Left forelimb (tissue), 1 donor: ENCODE data around the gene MED9.
"Not testable (repeated sequence)": the region's sequence is repeated elsewhere in the genome, so short reads cannot be mapped to it uniquely, and the experiment has no call there.

Source experiments
- DNase-seq: peaks from one replicate; pipeline ENCODE4 v3.0.0-alpha.2; 2018; ENCODE audit warnings: low spot score

Gene MED9

GRCh38 chr17:17476865-17477467 is at the start of gene MED9:
Gene MED9 (plus strand): TSS chr17:17477000. CDS start chr17:17477042, 42 bp downstream.
- peak; percentile 96 for DNase-seq

- no peak for DNase-seq
Measured at GRCh38 chr17:17429222-17429621, 47.6 kb upstream of the MED9 start.

- not testable (repeated sequence) for DNase-seq
Measured at GRCh38 chr17:17430924-17431323, 45.9 kb upstream of the MED9 start.

GRCh38 chr17:17431605-17432004 is 45.2 kb upstream of the MED9 start:
- no peak for DNase-seq

- DNase-seq, result no peak
Measured at GRCh38 chr17:17433000-17433703, 43.6 kb upstream of the MED9 start.

GRCh38 chr17:17434477-17434876 is 42.3 kb upstream of the MED9 start:
- no peak for DNase-seq

- no peak for DNase-seq
Measured at GRCh38 chr17:17435323-17435722, 41.5 kb upstream of the MED9 start.

GRCh38 chr17:17437461-17437860 is 39.3 kb upstream of the MED9 start:
- no peak for DNase-seq

- DNase-seq, result no peak
Measured at GRCh38 chr17:17437893-17438292, 38.9 kb upstream of the MED9 start.

GRCh38 chr17:17440010-17440843 is 36.6 kb upstream of the MED9 start:
- DNase-seq, result no peak

- no peak for DNase-seq
Measured at GRCh38 chr17:17440938-17441675, 35.7 kb upstream of the MED9 start.

- no peak for DNase-seq
Measured at GRCh38 chr17:17443173-17443572, 33.6 kb upstream of the MED9 start.

GRCh38 chr17:17445296-17445924 is 31.4 kb upstream of the MED9 start:
- DNase-seq, result no peak

GRCh38 chr17:17445925-17446665 is 30.7 kb upstream of the MED9 start:
- no peak for DNase-seq

- no peak for DNase-seq
Measured at GRCh38 chr17:17446666-17447155, 30.1 kb upstream of the MED9 start.

GRCh38 chr17:17447264-17447663 is 29.5 kb upstream of the MED9 start:
- no peak for DNase-seq

- no peak for DNase-seq
Measured at GRCh38 chr17:17448076-17448475, 28.7 kb upstream of the MED9 start.

GRCh38 chr17:17448723-17449122 is 28.1 kb upstream of the MED9 start:
- peak; percentile 46 for DNase-seq

- peak; percentile 30 for DNase-seq
Measured at GRCh38 chr17:17453088-17453487, 23.7 kb upstream of the MED9 start.

GRCh38 chr17:17454276-17454675 is 22.5 kb upstream of the MED9 start:
- DNase-seq, result peak; percentile 17

GRCh38 chr17:17454700-17455099 is 22.1 kb upstream of the MED9 start:
- DNase-seq, result not testable (repeated sequence)
